Activated CD8-positive, alpha-beta memory T cell treated with anti-CD3 and anti-CD28 coated beads for 48 hours (primary cell): ENCODE results near the gene C7.
"Not testable (repeated sequence)": the region's sequence is repeated elsewhere in the genome, so short reads cannot be mapped to it uniquely, and the experiment has no call there.

ENCODE experiments used
- DNase-seq, 3 experiments: peaks; one replicate each; pipeline ENCODE4 v3.0.0-alpha.2; 2020; ENCODE audit warnings: low read depth in 2 of 3, low spot score in 2 of 3

Gene C7

DNA sequence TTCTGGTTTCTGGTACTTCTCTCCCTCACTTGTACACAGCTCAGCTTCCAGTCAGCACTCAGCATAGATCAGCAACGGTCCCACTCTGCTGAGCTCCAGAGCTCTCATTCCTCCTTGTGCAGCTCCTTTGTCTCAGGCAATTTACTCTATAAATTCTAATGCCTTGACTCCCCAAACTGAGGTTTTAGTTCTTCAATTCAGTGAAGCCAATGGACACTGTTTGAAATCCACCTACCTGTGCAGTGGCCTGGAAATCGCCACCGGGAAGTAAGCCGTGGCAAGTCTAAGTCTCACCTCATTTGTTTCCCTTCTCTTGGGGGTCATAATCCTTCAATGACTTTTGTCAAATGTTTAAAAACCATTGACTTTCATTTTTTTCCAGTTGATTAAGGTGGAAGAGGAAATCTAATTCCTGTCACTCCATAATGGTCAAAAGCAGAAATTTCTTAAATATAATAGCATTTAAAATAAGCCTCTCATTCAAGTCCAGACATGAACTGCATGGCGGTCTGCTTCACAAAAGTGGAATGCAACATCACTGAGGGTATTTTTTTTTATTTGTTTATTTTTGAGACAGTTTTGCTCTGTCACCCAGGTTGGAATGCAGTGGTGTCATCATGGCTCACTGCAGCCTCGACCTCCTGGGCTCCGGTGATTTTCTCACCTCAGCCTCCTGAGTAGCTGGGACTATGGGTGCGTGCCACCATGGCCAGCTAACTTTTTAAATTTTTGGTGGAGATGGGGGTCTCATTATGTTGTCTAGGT lies 79.6 kb downstream of the C7 start:
- DNase-seq, result no peak

DNA sequence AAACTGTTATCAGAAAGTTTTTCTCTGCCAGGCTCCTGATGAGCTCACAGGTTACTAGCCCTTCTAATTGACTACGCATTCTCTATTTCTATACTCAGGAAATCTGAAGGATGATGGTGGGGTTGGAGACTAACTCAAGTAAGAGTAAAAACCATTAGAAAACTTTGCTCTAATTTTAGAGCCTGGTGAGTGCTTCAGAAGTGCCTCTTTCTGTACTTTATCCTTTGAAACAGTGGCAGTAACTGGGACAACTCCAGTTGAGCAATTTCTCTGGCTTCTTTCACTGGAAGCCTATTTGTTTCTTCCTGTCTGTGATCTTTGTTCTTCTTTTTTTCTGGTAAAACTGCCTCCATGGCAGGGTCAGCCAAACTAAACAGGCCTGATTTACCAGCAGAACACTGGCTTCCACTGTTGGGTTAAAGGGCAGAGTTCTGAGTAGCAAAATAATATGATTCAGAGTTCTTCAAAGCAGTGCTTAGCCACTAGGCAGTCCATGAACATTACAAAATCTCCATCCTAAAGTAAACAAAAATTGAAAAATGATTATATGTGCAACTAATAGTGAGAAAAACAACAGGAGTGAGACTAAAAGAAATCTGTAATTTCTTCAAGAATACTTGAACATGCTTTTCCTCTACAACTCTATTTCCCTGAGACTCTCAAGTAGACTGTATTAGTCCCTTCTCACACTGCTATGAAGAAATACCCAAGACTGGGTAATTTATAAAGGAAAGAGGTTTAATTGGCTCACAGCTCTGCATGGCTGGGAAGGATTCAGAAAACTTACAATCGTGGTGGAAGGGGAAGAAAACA lies 82.1 kb downstream of the C7 start:
- no peak for DNase-seq

DNA sequence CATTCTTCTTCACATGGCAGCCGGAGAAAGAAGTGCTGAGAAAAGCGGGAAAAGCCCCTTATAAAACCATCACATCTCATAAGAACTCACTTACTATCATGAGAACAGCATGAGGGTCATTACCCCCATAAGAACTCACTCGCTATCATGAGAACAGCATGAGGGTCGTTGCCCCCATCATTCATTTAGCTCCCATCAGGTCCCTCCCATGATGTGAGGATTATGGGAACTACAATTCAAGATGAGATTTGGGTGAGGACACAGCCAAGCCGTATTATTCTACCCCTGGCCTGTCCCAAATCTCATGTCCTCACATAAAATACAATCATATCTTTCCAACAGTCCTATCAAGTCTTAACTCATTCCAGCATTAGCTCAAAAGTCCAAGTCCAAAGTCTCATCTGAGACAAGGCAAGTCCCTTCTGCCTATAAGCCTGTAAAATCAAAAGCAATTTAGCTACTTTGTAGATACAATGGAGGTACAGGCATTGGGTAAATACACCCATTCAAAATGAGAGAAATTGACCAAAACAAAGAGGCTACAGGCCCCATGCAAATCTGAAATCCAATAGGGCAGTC lies 82.8 kb downstream of the C7 start:
- DNase-seq, result no peak

DNA sequence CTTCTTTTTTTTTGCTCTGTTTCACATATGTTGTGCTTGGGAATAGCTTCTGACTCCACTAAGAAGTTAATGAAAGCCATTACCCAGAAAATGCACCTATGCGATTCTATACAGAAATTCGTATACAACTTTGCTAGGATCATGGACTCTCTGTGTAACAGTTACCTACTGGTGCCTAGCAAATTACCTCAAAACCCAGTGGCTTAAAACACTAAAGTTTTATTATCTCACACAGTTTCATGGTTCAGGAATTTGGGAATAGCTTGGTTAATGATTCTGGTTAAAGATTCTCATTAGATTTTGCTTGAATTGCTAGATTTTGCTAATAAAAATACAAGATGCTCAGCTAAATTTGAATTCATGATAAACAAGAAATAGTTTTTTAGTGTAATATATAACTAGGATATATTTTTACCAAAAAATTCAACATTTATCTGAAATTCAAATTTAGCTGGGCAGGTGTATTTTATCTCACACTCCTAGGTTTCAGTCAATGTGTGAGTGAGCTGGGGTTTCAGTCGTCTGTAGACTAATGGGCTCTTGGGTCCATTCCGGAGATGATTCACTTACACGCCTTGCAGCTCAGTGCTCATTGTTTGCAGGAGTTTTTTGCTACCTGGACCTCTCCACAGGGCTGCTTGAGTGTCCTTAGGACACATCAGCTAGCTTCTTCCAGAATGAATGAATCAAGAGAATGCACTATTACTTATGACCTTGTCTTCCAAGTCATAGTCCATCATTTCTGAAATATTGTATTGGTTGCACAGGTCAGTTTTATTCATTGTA lies 86.7 kb downstream of the C7 start:
- no peak for DNase-seq

DNA sequence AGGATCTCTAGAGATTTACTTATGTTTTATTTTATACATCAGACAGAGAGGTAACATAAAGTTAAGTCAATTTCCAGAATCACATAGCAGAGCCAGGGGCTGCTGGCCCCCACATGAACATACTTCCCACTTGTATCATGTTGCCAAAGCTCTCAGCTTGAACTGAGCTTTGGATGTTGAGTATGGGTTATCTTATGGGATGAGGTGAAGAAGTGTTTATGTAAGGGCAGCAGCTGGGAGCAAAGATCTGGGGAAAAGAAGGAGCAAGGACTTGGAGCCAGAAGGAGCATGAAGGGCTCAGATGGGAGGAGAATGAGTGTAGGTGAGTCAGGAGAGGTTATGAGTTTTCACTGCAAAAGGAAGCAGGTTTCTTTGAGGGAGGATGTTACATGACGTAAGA lies 89.8 kb downstream of the C7 start:
- DNase-seq, result no peak

DNA sequence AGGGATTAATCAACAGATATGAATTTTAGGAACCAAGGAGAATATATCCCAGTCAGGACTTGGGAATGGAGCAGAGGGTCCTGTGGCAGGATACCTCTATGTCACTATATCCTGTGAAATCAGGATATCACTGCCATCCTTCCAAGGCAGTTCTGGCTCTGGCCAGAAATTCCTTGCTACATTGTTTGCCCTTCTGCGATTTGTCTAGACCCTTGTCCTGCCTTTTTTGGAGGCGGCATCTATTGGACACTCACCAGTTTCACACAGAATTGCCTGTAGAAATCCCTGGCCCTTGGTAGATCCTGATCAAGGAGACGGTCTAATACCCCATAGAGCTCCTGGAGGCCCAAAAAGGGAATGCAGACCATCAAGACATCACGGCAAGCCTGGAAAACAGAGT lies 90.7 kb downstream of the C7 start:
- no peak for DNase-seq

DNA sequence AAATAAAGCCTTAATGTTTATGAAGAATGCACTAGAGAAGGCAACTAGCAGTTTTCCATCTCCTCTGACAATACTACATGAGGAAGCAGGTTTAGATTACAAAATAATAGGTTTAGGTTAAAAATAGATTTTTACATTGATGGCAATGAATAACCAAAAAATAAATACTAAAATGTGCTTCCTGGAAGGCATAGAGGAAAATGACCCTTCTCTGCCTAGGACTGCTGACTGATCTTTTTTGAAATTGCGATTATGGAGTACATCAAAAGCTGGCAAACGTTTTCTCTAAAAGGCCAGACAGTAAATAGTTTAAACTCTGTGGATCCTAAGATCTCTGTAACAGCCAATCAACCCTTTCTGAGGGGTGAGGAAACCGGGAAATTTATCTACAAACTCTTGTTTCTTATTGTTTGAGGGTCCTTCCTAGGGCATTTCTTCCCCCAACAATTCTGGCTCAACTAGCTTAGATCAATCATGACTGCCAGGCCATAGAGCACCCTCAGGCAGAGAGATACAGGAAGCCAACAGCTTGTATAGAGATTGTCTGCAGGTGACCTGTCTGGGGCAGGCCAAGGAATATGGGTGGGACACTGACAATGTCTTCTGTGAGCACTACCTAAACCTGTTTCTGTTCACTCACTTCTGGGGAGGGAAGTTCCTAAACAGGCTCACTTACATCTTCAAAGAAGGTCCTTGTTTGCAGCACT lies 94.5 kb downstream of the C7 start:
- DNase-seq, result no peak

DNA sequence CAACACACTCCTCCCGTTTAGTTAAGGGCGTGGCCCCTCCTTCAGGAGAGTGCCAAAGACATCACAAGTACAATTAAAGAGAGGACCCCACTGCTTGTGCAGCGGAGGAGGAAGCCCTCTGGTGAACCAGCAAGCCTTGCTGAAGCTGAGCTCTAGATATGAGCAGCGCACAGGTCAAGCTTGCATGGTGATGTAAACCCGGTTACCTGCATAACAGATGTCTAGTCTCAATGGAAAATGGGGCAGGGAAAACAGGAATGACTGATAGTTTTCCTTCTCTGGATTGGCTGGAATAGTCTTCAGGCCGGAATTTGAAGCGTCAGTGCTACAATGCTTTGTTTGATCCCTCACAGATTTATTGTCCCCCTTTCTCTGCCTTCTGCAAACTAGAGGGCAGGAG lies 95.6 kb downstream of the C7 start:
- DNase-seq, result no peak

DNA sequence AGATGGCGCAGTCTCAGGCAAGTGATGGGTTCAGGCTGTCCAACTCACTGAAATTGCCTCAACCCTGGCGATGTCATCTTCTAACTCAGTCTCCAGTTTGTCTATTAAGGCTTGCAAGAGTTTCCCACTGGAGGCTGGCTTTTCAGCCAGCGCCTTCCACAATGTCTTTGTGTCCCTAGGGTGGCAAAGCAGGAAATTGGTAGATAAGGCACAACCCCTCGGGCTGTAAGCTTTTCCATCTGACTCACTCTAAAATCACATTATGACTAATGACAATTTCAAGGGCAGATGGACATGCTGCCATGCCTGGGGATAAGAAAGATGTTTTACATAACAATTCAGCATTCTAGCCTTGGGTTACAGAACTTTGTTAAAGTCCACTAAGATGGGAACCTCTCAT lies 99.9 kb downstream of the C7 start:
- DNase-seq, result no peak

DNA sequence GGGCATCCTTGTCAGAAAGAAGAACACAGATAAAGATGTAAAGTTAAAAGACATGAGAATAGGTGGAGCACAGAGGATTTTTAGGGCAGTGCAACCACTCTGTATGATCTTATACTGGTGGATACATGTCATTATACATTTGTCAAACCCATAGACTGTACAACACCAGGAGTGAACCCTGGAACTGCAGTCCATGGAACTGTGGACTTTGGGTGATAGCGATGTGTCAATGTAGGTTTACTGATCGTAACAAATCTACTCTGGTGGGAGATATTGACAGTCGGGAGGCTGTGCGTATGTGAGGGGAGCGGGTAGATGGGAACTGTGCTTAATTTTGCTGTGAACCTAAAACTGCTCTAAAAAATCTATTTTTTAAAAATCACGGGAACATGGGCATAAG lies 101.3 kb downstream of the C7 start:
- DNase-seq, result no peak

DNA sequence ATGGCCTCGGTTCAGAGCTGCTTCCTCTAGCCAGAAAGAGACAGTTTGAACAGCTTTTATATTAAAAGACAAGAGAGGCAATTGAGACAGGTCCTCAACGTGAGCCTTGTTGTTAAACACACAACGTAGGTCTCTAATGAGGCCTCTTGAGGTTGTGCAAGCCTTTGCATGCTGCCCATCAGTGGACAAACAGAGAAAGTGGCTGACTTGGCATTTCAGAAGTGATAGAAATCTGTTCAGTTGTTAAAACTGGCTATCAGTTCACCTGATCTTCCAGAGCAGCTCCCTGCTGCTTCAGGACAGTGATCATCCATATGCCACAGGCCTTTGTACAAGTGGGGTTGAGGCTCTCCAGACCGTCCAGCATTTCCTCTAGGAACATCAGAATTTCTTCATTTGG lies 103.0 kb downstream of the C7 start:
- no peak for DNase-seq

DNA sequence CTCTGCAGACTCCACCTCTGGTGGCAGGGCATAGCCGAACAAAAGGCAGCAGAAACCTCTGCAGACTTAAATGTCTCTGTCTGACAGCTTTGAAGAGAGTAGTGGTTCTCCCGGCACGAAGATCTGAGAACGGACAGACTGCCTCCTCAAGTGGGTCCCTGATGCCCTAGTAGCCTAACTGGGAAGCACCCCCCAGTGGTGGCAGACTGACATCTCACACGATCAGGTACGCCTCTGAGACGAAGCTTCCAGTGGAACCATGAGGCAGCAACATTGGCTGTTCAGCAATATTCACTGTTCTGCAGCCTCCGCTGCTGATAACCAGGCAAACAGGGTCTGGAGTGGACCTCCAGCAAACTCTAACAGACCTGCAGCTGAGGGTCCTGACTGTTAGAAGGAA lies 113.3 kb downstream of the C7 start:
- not testable (repeated sequence) for DNase-seq
